Lower leg skin (tissue), 4 donors: Measurements from ENCODE around the gene ERC2. TPM values are rescaled to one million over a fixed set of nuclear protein-coding genes. Genes with fewer than 3 reads are reported as not detected.

Experiments
- DNase-seq, 2 donors: peaks; one replicate each; pipeline ENCODE4 v3.0.0-alpha.2; 2019; ENCODE audit warnings: low spot score in 2 of 2
- H3K4me3 ChIP-seq: fragments of 200-600 bp; sonication (generic); 2 replicates; pipeline ENCODE4 v1.5.1; 2017; ENCODE audit warnings: mild to moderate bottlenecking, low read depth; ENCODE audit not compliant: poor library complexity, severe bottlenecking
- POLR2A ChIP-seq, 2 donors: fragments of 450-650 bp; IDR thresholded peaks; one replicate each; pipeline ENCODE4 v1.6.1; 2016 to 2017; ENCODE audit warnings: antibody characterized with exemption in 2 of 2, mild to moderate bottlenecking in 1 of 2, moderate library complexity in 1 of 2
- WGBS, 2 donors: methylation state at CpG; one replicate each; pipeline ENCODE4 v1.1.5; 2018; 5-methylcytosine and 5-hydroxymethylcytosine counted together
- intact Hi-C: fragments of 100-400 bp; cut with DNase I; formaldehyde crosslinking; loops from one replicate; pipeline ENCODE4 v1.15.0; 2023; ENCODE audit warnings: low total_unique reads
- total RNA-seq, 4 donors: library from RNA; depleted of rRNA; stranded (reverse); fragments of >200 nt; gene quantifications; one replicate each; pipeline ENCODE4 v1.1.0, GENCODE V29; 2016
- TF ChIP-seq, protein P1 (sequence below), 3 donors: fragments of 450-650 bp; IDR thresholded peaks; one replicate each; pipeline ENCODE4 v1.5.1; 2016; ENCODE audit warnings: antibody characterized with exemption in 3 of 3, mild to moderate bottlenecking in 3 of 3, moderate library complexity in 2 of 3

The ERC2 gene
- total RNA-seq, 4 donors from 2014 or later, result 0.23 to 1.3 (median 0.42) TPM; not detected in 1

GRCh38 chr3:55804170-55805095 is 663.8 kb downstream of the ERC2 start:
- intact Hi-C loops, result no loop called here
- H3K4me3 ChIP-seq, result no peak overlapping the region
- no peak for DNase-seq
- no peak for TF ChIP-seq POLR2A (IDR thresholded peaks at IDR 0.05)
- TF ChIP-seq, protein P1, sequence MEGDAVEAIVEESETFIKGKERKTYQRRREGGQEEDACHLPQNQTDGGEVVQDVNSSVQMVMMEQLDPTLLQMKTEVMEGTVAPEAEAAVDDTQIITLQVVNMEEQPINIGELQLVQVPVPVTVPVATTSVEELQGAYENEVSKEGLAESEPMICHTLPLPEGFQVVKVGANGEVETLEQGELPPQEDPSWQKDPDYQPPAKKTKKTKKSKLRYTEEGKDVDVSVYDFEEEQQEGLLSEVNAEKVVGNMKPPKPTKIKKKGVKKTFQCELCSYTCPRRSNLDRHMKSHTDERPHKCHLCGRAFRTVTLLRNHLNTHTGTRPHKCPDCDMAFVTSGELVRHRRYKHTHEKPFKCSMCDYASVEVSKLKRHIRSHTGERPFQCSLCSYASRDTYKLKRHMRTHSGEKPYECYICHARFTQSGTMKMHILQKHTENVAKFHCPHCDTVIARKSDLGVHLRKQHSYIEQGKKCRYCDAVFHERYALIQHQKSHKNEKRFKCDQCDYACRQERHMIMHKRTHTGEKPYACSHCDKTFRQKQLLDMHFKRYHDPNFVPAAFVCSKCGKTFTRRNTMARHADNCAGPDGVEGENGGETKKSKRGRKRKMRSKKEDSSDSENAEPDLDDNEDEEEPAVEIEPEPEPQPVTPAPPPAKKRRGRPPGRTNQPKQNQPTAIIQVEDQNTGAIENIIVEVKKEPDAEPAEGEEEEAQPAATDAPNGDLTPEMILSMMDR (IDR thresholded peaks at IDR 0.05), result no peak
- 85 to 86% methylated on average over 7 of the region's 7 CpGs for WGBS, 2 donors

- intact Hi-C loops, result no loop called here
- WGBS, 2 donors, result 84 to 86% methylated on average over 4 of the region's 4 CpGs
- H3K4me3 ChIP-seq, result no peak overlapping the region
- no peak for DNase-seq
- TF ChIP-seq, protein P1 (IDR thresholded peaks at IDR 0.05), result no peak
- TF ChIP-seq POLR2A (IDR thresholded peaks at IDR 0.05), result no peak
Observed at GRCh38 chr3:55802816-55803215, 665.5 kb downstream of the ERC2 start.

DNA sequence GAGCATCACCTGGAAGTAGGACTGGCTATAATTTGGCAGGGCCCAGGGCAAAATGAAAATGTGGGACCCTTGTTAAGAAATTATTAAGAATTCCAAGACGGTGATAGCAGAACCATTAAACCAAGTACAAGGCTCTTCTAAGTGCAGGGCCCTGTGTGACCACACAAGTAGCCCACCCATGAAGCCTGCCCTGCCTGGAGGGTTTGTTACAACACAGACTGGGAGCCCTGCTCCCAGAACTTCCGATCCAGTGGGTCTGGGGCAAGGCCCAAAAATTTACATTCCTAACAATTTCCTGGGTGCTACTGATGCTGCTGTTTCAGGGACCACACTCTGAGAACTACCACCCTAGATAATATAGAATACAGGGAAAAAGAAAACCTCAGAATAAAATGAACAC is 666.6 kb downstream of the ERC2 start:
- H3K4me3 ChIP-seq, result no peak overlapping the region
- 73 to 84% methylated on average over 2 of the region's 2 CpGs for WGBS, 2 donors
- DNase-seq, result no peak
- TF ChIP-seq, protein P1 (IDR thresholded peaks at IDR 0.05), result no peak
- no peak for TF ChIP-seq POLR2A (IDR thresholded peaks at IDR 0.05)
- intact Hi-C loops, result no loop called here

DNA sequence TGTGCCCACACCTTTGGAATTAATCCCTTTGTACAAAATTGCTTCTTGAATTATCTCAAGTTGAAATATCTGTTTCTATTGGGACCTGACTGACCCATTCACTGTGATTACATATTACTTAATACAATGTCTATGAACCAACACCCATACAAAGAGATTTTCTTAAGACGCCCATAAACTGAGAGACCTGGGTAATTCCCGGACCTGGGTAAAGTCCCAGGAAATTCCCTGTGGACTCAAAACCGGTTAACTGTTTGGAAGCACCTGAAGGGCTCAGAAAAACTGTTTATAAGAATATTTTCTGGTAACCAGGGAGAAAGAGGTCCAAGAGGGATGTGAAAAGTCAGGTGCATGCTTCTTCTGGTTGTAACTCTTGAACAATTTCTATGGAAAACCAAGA is 667.2 kb downstream of the ERC2 start:
- H3K4me3 ChIP-seq, result no peak overlapping the region
- 50 to 68% methylated on average over 3 of the region's 3 CpGs for WGBS, 2 donors
- intact Hi-C loops, result no loop called here
- TF ChIP-seq, protein P1 (IDR thresholded peaks at IDR 0.05), result no peak
- no peak for TF ChIP-seq POLR2A (IDR thresholded peaks at IDR 0.05)
- no peak for DNase-seq

- no peak for TF ChIP-seq POLR2A (IDR thresholded peaks at IDR 0.05)
- TF ChIP-seq, protein P1 (IDR thresholded peaks at IDR 0.05), result no peak
- no peak for DNase-seq
- intact Hi-C loops, result no loop called here
- H3K4me3 ChIP-seq, result no peak overlapping the region
- 100% methylated on average over 1 of the region's 1 CpG for WGBS, 2 donors
Observed at GRCh38 chr3:55797775-55798174, 670.5 kb downstream of the ERC2 start.
